Left renal pelvis (tissue), 4 donors: ENCODE results near the gene PRCC. TPM values are rescaled to one million over a fixed set of nuclear protein-coding genes. Genes with fewer than 3 reads are reported as not detected.

Experiments used
- DNase-seq, 4 donors: peaks; one replicate each; pipeline ENCODE4 v3.0.0-alpha.2; 2013; ENCODE audit warnings: low read depth in 4 of 4, low spot score in 3 of 4
- polyA plus RNA-seq, 4 donors: library from polyadenylated mRNA; unstranded; fragments of 120-200 nt; gene quantifications; one replicate each; pipeline ENCODE4 v1.2.1, GENCODE V29; 2013; ENCODE audit not compliant: insufficient read length in 4 of 4

PRCC gene
- polyA plus RNA-seq, 4 donors: 94.8 to 133 (median 117) TPM

DNA sequence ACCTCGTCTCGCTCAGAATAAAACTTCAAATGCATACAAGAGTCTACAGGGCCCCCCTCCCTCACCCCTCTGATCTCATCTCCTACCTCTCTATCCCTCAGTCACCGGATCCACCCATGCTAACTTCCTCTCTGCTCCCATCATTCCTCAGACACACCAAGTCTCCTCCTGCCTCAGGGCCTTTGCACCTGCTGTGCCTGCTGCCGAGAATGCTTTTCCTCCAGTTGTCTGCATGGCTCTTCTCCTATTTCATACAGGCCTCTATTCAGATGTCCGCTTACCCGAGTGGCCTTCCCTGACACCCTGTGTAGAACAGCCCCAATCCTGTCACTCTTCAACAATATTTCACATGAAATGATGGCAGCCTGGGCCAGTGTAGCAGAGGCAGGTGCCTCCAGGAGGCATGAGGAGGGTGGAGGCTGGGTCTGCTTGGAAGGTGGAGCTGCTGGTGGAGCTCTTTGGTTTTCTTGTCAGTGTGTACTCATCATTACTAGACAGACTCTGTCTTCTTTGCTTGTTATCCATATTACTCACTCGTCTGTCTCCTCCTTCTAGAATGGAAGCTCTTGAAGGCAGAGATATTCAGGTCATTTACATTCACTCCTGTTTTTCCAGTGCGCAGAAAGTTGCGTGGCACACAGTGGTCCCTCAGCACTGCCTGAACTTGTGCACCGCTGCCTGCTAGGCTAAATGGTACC lies 45.1 kb downstream of the PRCC start:
- no peak for DNase-seq

DNA sequence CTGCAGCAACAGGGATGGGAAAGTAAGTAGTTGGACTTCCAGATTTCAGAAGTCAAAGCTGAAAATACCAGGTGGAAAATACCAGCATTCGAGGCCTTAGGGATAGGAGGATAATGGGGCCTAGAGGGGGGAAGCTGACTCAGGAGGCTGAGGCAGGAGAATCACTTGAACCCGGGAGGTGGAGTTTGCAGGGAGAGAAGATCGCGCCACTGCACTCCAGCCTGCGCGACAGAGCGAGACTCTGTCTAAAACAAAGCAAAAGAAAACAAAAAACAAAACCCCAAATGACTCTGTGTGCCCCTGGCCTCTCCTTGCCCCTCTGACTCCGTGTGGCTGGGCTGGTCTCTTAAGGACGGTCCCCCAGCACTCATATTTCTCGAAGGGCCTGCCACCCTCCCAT lies 46.0 kb downstream of the PRCC start:
- no peak for DNase-seq

DNA sequence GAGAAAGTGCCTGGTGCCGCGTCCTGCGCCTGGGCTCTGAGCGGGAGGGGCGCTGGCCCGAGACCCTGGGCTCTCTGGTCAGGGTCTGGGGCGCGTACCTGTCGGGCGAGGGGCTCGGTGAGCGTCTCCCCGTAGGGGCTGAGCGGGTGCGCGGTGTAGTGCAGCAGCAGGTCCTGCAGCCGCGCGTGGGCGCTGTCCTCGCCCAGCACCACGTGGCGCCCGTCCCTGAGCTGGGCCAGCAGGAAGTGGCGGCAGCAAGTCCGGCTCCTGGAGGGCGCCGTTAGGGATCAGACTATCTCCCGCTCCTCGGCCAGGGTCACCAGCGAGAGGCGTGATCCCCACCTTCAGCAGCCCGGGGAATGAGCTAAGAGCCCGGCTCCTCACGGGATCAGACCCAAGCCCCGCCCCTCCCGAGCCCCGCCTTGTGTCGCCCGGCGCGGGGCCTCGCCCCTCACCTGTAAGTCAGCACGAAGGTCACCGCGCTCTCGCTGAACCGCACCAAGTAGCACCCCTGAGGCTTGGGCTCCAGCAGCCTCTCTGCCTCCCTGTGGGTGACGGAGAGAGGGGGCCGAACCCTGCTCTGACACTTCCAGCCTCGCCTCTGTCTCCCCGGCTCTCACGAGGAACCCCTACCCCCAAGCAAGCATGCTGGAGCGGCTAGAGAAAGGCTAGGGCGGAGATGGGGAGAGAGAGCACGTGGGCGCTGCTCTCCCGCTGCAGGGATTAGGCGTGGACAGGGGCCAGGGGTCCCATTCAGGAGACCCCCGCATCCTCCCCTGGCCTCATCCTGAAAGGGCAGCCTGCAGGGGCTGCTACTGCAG lies 46.6 kb downstream of the PRCC start:
- no peak for DNase-seq

DNA sequence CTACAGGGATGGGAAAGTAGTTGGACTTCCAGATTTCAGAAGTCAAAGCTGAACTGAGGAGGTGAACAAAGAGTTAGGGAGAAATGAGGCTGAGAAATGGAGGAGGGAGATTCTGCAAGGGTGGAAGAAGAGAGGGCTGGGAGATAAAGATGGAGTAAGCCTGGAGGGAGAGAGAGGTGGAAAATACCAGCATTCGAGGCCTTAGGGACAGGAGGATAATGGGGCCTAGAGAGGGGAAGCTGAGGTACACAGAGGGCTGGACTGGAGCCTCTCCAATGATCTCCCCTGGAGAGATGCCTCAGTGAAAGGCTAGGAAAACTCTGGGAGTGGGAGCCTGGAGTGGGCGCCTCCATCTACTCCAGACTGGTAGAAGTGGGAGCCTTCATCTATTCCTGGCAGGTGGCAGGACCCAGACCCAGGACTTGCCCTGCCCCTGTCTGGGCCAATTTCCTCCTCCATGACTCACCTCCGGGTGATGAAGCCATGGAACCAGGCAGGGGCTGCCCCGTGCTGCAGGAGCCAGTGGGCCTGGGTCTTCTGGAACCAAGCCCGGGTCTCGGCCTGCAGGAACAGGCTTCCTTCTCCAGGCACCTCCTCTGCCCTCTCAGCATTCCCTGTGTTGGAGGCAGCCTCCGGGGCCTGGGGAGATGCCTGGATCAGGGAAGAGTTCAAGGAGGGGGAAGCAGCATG lies 47.4 kb downstream of the PRCC start:
- no peak for DNase-seq

DNA sequence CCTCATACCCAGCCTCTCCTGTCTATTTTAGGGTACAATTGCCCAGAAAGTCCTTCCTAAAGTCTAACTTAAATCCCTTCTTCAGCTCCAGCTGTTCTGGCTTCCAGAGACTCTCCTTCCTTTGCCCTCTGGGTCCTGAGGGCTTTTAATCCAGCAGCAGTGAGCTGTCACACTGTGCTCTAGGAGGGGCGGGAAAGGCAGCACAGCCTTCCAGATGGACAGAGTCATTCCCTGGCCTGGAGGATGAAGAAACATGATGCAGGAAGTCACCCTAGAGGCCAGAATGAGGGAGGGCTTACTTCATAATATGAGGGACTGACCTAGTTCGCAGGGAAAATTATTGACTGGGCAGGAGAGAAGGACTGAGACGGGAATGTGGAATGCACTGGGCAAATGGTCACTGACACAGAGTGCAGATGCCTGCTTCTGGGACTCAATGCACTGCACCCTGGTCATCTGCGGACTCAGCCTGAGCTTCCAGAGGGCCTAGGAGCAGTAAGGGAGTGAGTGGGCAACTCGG lies 48.0 kb downstream of the PRCC start:
- DNase-seq: peak; percentile 62 to 73 (median 70)

DNA sequence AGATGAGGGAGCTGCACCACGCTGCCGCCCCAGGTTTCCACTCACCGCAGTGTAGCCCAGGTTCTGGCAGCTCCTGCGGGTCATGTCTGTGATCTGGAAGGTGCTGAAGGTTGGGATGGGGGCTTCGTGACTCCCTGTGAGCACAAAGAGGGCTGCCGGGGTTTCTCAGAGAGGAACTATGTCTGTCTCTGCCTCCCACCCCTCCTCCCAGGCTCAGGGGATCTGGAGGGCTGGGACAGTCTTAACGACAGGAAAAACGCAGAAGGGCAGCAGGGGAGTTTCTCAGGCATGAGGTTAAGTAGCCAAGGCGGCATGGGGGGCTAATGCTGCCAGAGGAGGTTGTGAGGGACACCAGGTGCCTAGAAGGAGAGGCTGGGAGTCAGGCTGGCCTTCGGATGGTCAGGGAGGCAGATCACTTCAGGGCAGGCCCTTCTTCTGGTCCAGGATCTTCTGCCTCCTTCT lies 48.7 kb downstream of the PRCC start:
- DNase-seq: no peak

DNA sequence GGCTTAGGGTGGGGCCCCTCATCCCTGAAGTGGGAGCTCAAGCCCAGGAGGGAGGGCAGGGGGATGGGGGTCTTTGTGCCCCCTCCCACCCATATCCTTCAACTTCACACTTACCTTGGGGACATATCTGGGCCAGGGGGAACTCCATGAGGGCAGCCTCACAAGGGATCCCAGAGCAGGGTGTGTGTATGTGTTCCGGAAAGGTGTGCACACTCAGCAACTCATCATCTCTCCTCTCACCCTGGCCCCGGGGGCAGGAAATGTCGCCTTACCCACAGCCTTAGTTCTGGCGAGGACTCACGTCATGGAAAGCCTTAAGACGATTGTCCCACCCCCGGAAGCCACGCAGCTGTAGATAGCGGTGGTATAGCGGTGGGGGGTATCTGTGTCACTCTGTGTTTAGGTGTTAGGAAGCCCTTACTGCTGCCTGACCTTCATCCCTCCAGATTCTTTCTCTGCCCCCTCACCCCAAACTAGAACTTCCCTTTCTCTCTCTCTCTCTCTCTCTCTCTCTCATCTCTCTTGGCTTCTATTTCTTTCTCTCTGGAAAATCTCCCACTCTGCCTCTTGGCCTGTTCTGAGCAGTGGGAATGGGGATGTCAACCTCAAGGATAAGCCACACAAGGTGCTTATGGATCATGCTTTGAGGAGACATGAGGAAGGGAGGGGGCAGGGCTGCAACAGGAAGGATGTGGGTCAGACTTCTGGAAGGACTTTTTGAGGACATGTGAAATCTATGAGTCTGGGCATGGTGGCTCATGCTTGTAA lies 49.4 kb downstream of the PRCC start, which contains the start of gene SH2D2A:
SH2D2A (minus strand) TSS at position 288 of the 768 bp plus-strand sequence; CDS start at position 148, 140 bp downstream.
- no peak for DNase-seq

DNA sequence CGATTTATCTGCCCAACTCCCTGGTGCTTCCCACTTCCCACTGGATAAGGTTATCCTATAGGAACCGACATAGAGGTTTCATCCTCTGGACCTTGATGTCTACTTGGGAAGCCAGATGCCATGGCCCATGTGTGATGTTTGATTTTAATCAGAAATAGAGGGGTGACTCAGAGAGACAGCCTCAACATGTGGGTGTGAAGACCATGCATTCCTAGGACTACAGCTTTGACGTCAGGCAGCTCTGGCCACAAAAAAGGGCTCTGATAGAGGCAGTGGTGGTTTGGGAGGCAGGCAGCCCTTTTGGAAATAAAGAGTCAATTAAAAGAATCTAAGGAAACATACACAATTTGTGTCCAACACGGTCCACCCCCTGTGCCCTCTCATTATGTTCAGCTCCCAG lies 54.5 kb downstream of the PRCC start:
- no peak for DNase-seq

DNA sequence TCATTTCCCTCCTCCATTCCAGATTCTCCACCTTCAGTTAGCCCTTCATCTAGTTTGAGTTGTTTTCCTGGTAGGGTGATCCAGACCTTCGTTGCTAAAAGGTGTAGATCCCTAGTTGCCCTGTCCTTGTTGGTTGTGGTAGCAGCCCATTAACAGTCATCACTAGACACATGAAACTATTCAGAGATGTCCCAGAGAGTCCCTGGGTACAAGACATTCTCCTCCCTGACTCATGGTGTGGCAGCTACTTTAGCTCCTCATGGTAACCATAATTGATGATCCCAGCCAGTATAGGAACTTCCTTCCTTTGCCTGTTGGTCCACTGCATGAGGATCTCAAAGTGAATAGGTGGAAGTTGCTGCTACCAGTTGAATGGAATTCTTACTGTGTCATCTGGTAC lies 55.3 kb downstream of the PRCC start:
- no peak for DNase-seq

DNA sequence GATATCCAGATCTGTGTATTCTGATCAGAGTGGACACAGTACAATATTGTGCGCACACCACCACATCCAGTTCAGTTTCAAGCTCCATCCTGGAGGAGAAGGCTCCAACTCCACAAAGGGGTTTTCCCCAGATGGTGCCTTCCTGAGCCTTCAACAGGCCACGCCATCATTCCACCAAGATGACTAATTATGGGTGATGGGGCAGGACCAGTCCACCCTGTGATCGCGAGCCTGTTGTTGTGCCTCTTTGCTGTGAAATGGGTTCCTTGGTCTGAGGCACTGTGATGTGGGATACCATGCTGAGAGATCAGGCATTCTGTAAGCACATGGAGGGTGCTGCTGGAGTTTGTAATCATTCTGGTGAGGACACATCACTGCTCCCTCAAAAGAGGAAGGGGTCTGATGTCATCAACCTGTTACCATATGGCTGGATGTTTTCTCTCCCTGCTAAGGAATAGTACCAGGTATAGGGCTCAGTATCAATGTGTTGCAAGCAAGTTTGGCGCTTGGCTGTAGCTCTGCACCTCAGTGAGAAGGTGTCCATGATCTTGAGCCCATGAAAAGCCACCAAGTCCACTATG lies 56.0 kb downstream of the PRCC start:
- DNase-seq: no peak

DNA sequence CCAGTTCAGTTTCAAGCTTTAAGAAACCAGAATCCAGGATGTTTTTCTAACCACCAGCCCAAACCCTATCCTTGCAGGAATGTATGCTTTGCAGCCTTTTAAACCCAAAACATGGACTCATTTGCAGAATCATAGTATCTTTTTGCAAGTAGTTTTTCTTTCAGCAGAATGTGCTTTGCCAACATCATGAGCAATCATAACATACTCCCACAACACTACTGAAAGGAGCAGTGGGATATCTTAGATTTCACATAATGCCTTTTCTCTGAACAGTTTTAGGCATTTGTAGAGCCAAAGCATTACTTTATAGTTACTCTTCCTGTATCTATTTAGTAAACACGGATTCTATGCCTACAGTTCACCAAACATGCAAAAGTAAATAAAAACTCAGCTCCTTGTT lies 59.3 kb downstream of the PRCC start:
- DNase-seq: no peak

DNA sequence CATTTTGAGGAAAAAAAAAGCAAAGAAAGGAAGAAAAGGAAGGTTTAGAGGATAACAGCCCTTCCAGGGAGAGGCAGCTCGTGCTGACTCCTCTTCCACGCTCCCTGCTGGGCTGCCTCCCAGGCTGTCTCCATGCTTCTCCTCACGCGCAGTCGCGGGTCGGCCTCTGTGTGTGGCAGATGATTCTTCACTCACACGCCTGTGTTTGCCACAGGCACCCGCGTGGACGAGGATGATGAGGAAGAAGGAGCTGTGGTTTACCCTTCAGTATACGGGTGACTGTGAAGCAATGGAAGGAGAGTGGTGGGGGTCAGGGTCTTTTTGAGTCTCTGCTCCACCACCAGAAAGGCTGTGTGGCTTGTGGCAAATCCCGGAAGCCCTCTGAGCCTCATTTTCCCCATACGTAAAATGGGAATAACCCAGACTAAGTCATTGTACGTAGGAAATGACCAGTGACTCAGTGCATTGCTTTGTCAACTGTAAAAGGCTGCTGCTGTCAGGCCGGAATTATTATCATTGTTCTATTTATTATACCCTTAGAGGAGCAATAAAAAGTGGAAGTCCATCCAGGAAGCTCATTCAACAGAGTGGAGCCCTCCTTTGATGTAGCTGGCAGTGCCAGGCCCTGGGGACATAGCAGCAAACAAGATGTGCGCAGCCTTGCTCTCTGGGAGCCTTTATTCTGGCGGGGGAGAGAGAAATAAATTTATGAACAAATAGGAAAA lies 61.2 kb downstream of the PRCC start:
- DNase-seq: no peak

DNA sequence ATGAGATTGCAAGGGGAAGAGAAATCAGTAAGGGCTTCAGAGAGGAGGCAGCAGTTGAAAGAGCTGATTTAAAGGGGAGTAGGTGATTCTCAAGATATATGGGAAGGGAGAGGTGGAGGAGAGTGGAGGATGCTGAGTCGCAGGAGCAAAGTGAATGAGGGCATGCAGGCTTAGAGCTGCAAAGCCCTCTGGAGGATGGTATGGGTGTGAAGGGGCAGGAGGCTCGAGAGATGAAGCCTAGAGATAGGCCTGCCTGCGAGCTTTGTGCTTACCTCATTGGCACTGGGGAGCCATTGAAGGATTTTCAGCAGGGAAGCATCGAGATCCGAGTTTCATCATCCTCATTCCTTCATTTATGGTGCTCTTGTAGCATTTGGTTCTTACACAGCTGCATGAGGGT lies 65.1 kb downstream of the PRCC start:
- no peak for DNase-seq

DNA sequence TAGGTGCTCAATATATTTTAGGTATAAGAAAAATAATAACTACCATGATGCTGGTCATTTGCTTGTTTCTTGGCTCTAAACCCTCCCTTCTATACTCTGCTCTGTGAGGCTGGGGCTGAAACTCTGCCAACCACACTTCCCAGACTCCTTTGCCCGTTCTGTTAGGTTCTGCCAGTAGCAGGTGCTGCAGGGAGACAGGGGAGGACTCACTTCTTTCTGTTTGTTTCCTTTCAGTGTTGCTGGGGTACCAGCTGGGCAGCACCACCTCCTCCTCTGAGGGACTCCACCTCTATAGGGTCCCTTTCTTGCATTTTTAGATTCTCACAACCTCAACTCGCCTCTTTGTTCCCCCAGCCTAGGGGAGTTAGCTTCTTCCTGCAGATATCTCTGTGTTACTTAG lies 66.3 kb downstream of the PRCC start:
- no peak for DNase-seq

DNA sequence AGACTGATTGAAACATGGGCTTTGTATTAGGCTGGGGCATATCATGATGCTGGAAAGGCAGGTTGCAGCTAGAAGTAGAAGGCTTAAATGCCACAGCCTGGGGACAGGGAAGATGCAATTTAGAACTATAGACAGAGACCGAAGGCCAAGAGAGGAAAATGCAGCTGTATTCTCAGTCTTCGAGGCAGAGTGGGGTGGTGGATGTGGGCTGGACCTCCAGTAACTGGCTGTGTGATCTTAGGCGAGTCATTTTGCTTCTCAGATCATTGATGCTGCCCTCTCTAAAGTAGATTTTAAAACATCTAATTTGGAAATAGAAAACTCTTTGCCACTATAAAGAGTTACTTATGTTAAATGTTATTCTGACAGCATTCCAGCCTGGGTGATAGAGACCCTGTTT lies 67.0 kb downstream of the PRCC start:
- no peak for DNase-seq

DNA sequence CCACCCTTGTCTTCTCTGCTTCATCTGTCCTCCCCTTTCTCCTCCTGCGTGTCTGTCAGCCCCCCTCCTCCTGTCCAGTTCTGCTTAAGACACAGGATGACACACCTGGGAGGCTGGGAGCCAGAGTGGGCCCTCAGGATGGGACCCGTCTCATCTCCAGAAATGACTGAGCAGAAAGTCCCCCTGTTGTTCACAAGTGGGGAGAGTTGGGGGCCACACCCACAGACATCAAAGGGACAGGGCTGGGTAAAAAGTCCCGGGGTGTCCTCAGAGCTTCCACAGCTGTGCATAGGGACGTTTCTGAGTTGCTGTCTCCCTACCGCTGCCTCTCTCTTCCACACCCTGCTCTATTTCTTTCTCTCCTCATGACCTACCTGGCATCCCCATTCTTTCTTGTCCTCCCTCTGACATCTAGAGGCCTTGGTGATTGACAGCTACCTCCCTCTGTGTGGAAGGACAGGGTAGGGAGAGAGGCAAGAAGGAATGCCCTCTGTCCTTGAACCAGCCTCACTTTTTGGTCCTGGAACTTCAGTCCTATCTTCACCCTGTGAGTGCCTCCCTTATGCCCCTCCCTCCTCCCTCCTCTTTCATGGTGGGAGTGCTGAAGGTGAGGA lies 68.8 kb downstream of the PRCC start:
- no peak for DNase-seq

DNA sequence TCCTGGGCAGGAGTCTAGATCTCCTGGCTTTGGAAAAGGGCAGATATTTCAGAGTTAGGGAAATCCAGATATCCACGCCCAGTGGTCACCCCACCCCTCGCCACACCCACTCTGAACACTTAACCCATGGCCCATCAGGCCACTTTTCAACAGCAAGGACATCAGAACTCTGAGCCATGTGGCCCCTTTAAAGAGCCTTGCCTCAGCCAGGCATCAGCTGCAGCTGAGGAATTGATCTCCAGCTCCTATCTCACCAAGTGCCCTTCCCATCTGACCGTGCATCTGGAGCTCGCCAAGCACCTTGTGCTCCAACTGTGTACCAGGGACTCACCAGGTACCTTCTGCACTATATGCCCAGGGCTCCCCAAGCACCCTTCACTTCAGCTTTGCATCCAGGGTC lies 69.6 kb downstream of the PRCC start:
- no peak for DNase-seq

DNA sequence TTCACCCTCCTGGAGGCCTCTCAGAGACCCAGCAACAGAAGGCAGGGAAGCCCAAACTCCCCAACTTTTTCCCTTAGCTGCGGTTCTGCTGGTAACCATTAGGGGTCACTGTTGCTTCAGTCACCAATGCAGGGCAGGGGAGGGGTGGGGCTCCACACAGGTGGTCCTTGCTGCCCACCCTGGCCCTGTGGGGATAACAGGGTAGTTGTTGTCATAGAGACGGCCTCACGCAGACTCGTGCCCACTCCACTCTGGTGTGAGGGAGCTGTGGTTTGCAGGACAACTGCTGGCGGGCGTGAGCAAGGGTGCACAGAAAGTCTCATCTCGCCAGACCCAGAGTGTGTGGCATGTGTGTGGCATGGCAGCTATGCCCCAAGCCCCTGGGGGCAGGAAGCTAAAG lies 71.6 kb downstream of the PRCC start:
- no peak for DNase-seq
